ENCODE data around the gene NFATC3.

DNA sequence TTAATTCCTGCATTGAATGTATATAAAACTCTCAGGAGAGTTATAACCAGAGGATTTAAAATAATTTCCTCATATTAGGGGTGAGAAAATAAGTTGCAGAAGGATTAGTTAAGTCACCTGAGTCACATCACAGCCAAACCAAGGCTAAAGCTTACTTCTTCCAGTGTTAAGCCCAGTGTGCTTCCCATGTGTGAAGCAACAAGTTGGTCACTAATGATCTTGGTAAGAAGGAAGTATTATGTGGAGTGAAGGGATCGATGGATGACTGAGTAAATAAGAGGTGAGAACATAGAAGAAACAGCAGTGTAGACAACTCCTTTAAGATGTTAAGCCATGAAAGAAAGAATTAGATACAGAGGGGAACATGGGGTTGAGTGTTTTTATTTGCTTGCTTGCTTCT is 130.1 kb downstream of the NFATC3 start:
- TF ChIP-seq, protein P1, sequence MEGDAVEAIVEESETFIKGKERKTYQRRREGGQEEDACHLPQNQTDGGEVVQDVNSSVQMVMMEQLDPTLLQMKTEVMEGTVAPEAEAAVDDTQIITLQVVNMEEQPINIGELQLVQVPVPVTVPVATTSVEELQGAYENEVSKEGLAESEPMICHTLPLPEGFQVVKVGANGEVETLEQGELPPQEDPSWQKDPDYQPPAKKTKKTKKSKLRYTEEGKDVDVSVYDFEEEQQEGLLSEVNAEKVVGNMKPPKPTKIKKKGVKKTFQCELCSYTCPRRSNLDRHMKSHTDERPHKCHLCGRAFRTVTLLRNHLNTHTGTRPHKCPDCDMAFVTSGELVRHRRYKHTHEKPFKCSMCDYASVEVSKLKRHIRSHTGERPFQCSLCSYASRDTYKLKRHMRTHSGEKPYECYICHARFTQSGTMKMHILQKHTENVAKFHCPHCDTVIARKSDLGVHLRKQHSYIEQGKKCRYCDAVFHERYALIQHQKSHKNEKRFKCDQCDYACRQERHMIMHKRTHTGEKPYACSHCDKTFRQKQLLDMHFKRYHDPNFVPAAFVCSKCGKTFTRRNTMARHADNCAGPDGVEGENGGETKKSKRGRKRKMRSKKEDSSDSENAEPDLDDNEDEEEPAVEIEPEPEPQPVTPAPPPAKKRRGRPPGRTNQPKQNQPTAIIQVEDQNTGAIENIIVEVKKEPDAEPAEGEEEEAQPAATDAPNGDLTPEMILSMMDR (conservative IDR thresholded peaks at IDR 0.05; ENCODE audit: low read depth, low read length), result no peak
- no peak for TF ChIP-seq EZH2 (IDR thresholded peaks at IDR 0.05; ENCODE audit: low read length, unreplicated experiment)

Data from PC-3 (cell line).